B cell (primary cell): ENCODE data around the gene PARD3. TPM values are rescaled to one million over a fixed set of nuclear protein-coding genes. Genes with fewer than 3 reads are reported as not detected.

Experiments used
- ATAC-seq: fragments of 200-7000 bp; cut with Tn5 transposase; one replicate; pipeline ENCODE4 v1.10.0; 2021; ENCODE audit warnings: low read depth, mild to moderate bottlenecking, moderate number of reproducible peaks, moderate library complexity
- CTCF ChIA-PET: fragments of 350-600 bp; sonication (Branson Sonifier 250); formaldehyde crosslinking; loops from one replicate; lab custom pipeline; 2021; ENCODE audit warnings: antibody characterized with exemption, inconsistent platforms; lab: Charles Lee
- POLR2A ChIA-PET: fragments of 350-600 bp; sonication (Branson Sonifier 250); formaldehyde crosslinking; loops from one replicate; lab custom pipeline; 2021; ENCODE audit warnings: antibody characterized with exemption; lab: Charles Lee
- DNase-seq: peaks from one replicate; pipeline ENCODE4 v3.0.0; 2013
- H2AFZ ChIP-seq: 2 replicates; pipeline ENCODE4 v1.6.1; 2012; ENCODE audit warnings: mild to moderate bottlenecking, low read depth, low read length; ENCODE audit not compliant: insufficient read depth, poor library complexity, severe bottlenecking
- H3K27ac ChIP-seq, 2 donors: 1 replicate in 1 of 2; 2 replicates in 1 of 2; pipeline ENCODE4 v1.5.1; 2012 to 2013; ENCODE audit warnings: low read length in 2 of 2, mild to moderate bottlenecking in 2 of 2, moderate library complexity in 1 of 2
- H3K27me3 ChIP-seq, 4 experiments: fragments of 200-600 bp in 1 of 4; sonication (generic) in 1 of 4; replicated peaks in 1 of 4; 1 replicate in 2 of 4; 2 replicates in 2 of 4; pipeline versions ENCODE4 v1.6.1 to v1.7.0; 2013 to 2016; ENCODE audit warnings: low read length in 3 of 4, mild to moderate bottlenecking in 2 of 4, mixed read lengths in 1 of 4, moderate library complexity in 1 of 4; ENCODE audit not compliant: insufficient read depth in 4 of 4, control insufficient read depth in 3 of 4; ENCODE audit errors: control extremely low read depth in 1 of 4
- H3K36me3 ChIP-seq, 2 experiments: replicated peaks in 1 of 2; 1 replicate in 1 of 2; 2 replicates in 1 of 2; pipeline versions ENCODE4 v1.6.1 to v1.7.1; 2013; ENCODE audit warnings: low read length in 1 of 2; ENCODE audit not compliant: insufficient read depth in 2 of 2, control insufficient read depth in 1 of 2; ENCODE audit errors: control extremely low read depth in 1 of 2, extremely low read depth in 1 of 2
- H3K4me1 ChIP-seq, 2 donors: fragments of 200-600 bp in 1 of 2; sonication (generic) in 1 of 2; 1 replicate in 1 of 2; 2 replicates in 1 of 2; pipeline versions ENCODE4 v1.5.1 to v1.6.1; 2013 to 2017; ENCODE audit warnings: low read length in 2 of 2; ENCODE audit not compliant: control insufficient read depth in 2 of 2, insufficient read depth in 2 of 2
- H3K4me2 ChIP-seq: replicated peaks from 2 replicates; pipeline ENCODE3; 2012; ENCODE audit warnings: mild to moderate bottlenecking, low read depth, low read length; ENCODE audit not compliant: poor library complexity, severe bottlenecking
- H3K4me3 ChIP-seq, 5 experiments: fragments of 200-600 bp in 1 of 5; sonication (generic) in 1 of 5; 1 replicate in 3 of 5; 2 replicates in 2 of 5; pipeline versions ENCODE4 v1.5.1 to v1.7.0; 2011 to 2016; ENCODE audit warnings: low read length in 4 of 5, mild to moderate bottlenecking in 4 of 5, low read depth in 2 of 5, control low read depth in 1 of 5, moderate library complexity in 1 of 5; ENCODE audit not compliant: insufficient read depth in 1 of 5; ENCODE audit errors: control extremely low read depth in 1 of 5, extremely low read depth in 1 of 5
- H3K79me2 ChIP-seq: fragments of 200-600 bp; sonication (generic); one replicate; pipeline ENCODE4 v1.6.0; 2016; ENCODE audit warnings: low read length; ENCODE audit not compliant: control insufficient read depth, insufficient read depth
- H3K9ac ChIP-seq: fragments of 200-600 bp; sonication (generic); 2 replicates; pipeline ENCODE4 v1.6.1; 2017; ENCODE audit warnings: mild to moderate bottlenecking, low read length, moderate library complexity
- H3K9me3 ChIP-seq, 3 donors: one replicate each; pipeline versions ENCODE4 v1.6.1 to v1.7.1; 2013; ENCODE audit warnings: low read length in 2 of 3; ENCODE audit not compliant: control insufficient read depth in 2 of 3, insufficient read depth in 1 of 3; ENCODE audit errors: control extremely low read depth in 1 of 3
- H4K20me1 ChIP-seq: 2 replicates; pipeline ENCODE4 v1.6.0; 2012; ENCODE audit warnings: mild to moderate bottlenecking, low read length; ENCODE audit not compliant: insufficient read depth, control insufficient read depth, poor library complexity, severe bottlenecking
- H3K27ac Mint-ChIP-seq: one replicate; pipeline ENCODE4 v1.8.0; 2021; ENCODE audit warnings: mixed read lengths
- H3K27me3 Mint-ChIP-seq: one replicate; pipeline ENCODE4 v1.8.0; 2021; ENCODE audit warnings: mixed read lengths
- H3K4me1 Mint-ChIP-seq: one replicate; pipeline ENCODE4 v1.8.0; 2021; ENCODE audit warnings: mixed read lengths
- H3K4me3 Mint-ChIP-seq: one replicate; pipeline ENCODE4 v1.8.0; 2021; ENCODE audit warnings: mixed read lengths
- H3K9me3 Mint-ChIP-seq: one replicate; pipeline ENCODE4 v1.8.0; 2022; ENCODE audit warnings: mixed read lengths; ENCODE audit not compliant: insufficient read depth
- CTCF ChIP-seq: fragments of 200-600 bp; IDR thresholded peaks from one replicate; pipeline ENCODE4 v1.8.0; 2022; ENCODE audit warnings: antibody characterized with exemption, mild to moderate bottlenecking
- EZH2 ChIP-seq: IDR thresholded peaks from 2 replicates; pipeline ENCODE4 v1.6.1; 2012; ENCODE audit warnings: borderline replicate concordance, low read depth, mild to moderate bottlenecking, moderate library complexity, low read length; ENCODE audit not compliant: insufficient read depth, poor library complexity, severe bottlenecking
- WGBS: methylation state at CpG from one replicate; pipeline ENCODE4 v1.1.5; 2013; ENCODE audit warnings: missing lambda C conversion rate; ENCODE audit not compliant: insufficient coverage; 5-methylcytosine and 5-hydroxymethylcytosine counted together
- intact Hi-C: fragments of 100-400 bp; cut with micrococcal nuclease; formaldehyde crosslinking; loops from one replicate; pipeline ENCODE4 v1.10.0; 2022
- polyA plus RNA-seq: library from polyadenylated mRNA; depleted of rRNA; stranded (reverse); fragments of >200 nt; gene quantifications from 2 replicates; pipeline ENCODE4 v1.2.3, GENCODE V29; 2012
- total RNA-seq, 2 donors: library from RNA; stranded (reverse); fragments of 120-200 nt in 1 of 2; gene quantifications; 1 replicate in 1 of 2; 2 replicates in 1 of 2; pipeline versions ENCODE4 v1.2.3 to v1.2.4, GENCODE V29; 2013 to 2022

PARD3 gene
- total and polyA plus RNA-seq, 2 donors (not counting 1 experiment from before 2014, with no cell fraction given): not detected

- H3K9ac ChIP-seq: no peak overlapping the region
- POLR2A ChIA-PET: no interaction called here
- no peaks in the 10 kb centered on the region for H3K79me2 ChIP-seq
- DNase-seq: no peak
- Mint-ChIP-seq H3K4me1 (no peaks in the 10 kb centered on the region), H3K4me3 (no peak overlapping the region), H3K9me3 (no peaks in the 10 kb centered on the region), H3K27me3 (no peaks in the 10 kb centered on the region), H3K27ac (no peak overlapping the region)
- no peaks in the 10 kb centered on the region for H3K27me3 ChIP-seq
- CTCF ChIA-PET: no interaction called here
- no peaks in the 10 kb centered on the region for H3K4me1 ChIP-seq
- intact Hi-C loops: no loop called here
- H4K20me1 ChIP-seq: no peaks in the 10 kb centered on the region
- ATAC-seq: no peak
- WGBS: no CpG with 5 or more reads among the region's 3 CpGs
- no peak overlapping the region for H3K27ac ChIP-seq
- H2AFZ ChIP-seq: no peak overlapping the region
- no peak overlapping the region for H3K4me2 ChIP-seq
- no peak overlapping the region for H3K4me3 ChIP-seq
- no peaks in the 10 kb centered on the region for H3K9me3 ChIP-seq
- TF ChIP-seq EZH2 (no peak), CTCF (no peak)
- H3K36me3 ChIP-seq: no peaks in the 10 kb centered on the region
Measured at GRCh38 chr10:34549001-34549400, 266.1 kb downstream of the PARD3 start.

- Histone ChIP-seq H2AFZ (no peak overlapping the region), H4K20me1 (no peaks in the 10 kb centered on the region), H3K27ac (no peak overlapping the region), H3K9ac (no peak overlapping the region), H3K27me3 (no peaks in the 10 kb centered on the region), H3K9me3 (no peaks in the 10 kb centered on the region), H3K4me3 (no peak overlapping the region), H3K36me3 (no peaks in the 10 kb centered on the region), H3K4me2 (no peak overlapping the region), H3K4me1 (no peaks in the 10 kb centered on the region), H3K79me2 (no peaks in the 10 kb centered on the region)
- no peak for DNase-seq
- Mint-ChIP-seq H3K9me3 (no peaks in the 10 kb centered on the region), H3K27ac (no peak overlapping the region), H3K4me1 (no peaks in the 10 kb centered on the region), H3K27me3 (no peaks in the 10 kb centered on the region), H3K4me3 (no peak overlapping the region)
- POLR2A ChIA-PET: no interaction called here
- no peak for ATAC-seq
- intact Hi-C loops: no loop called here
- TF ChIP-seq CTCF (no peak), EZH2 (no peak)
- CTCF ChIA-PET: no interaction called here
- whole genome bisulfite sequencing: 85% methylated on average over 2 of the region's 4 CpGs
Measured at GRCh38 chr10:34548466-34548865, 266.6 kb downstream of the PARD3 start.
